ENCODE results near the gene PHETA2.
"Not testable (repeated sequence)": the region's sequence is repeated elsewhere in the genome, so short reads cannot be mapped to it uniquely, and the experiment has no call there.

PHETA2 gene

GRCh38 chr22:42111798-42112197 lies 37.8 kb downstream of the PHETA2 start:
- no peak for DNase-seq

GRCh38 chr22:42112793-42113192 lies 38.7 kb downstream of the PHETA2 start:
- DNase-seq, result not testable (repeated sequence)

- no peak for DNase-seq
Measured at GRCh38 chr22:42114721-42115120, 40.7 kb downstream of the PHETA2 start.

GRCh38 chr22:42115420-42115830 lies 41.4 kb downstream of the PHETA2 start:
- not testable (repeated sequence) for DNase-seq

GRCh38 chr22:42116848-42117424 lies 42.9 kb downstream of the PHETA2 start:
- no peak for DNase-seq

GRCh38 chr22:42120231-42121021 lies 46.4 kb downstream of the PHETA2 start:
- DNase-seq, result not testable (repeated sequence)

GRCh38 chr22:42123529-42123928 lies 49.5 kb downstream of the PHETA2 start:
- DNase-seq, result not testable (repeated sequence)

GRCh38 chr22:42127606-42128005 lies 53.6 kb downstream of the PHETA2 start:
- no peak for DNase-seq

GRCh38 chr22:42128007-42128406 lies 54.0 kb downstream of the PHETA2 start:
- not testable (repeated sequence) for DNase-seq

All from activated naive CD4-positive, alpha-beta T cell (primary cell).